Mesothelial cell of epicardium (in vitro differentiated cells): ENCODE data around the gene GH2. TPM values are rescaled to one million over a fixed set of nuclear protein-coding genes. Genes with fewer than 3 reads are reported as not detected.
A peak's percentile ranks its signal among the peaks of the same experiment; 100 is the strongest.
"Not testable (repeated sequence)": the region's sequence is repeated elsewhere in the genome, so short reads cannot be mapped to it uniquely, and the experiment has no call there.

Source experiments
- DNase-seq, 2 experiments: peaks; one replicate each; pipeline ENCODE4 v3.0.0; 2021; ENCODE audit warnings: low spot score in 2 of 2; ENCODE audit not compliant: unreplicated experiment in 2 of 2
- H3K27ac Mint-ChIP-seq: 2 replicates; pipeline ENCODE4 v1.8.0; 2021; ENCODE audit warnings: mixed read lengths
- H3K27me3 Mint-ChIP-seq: 2 replicates; pipeline ENCODE4 v1.8.0; 2021; ENCODE audit warnings: low read depth, mixed read lengths
- H3K36me3 Mint-ChIP-seq: 2 replicates; pipeline ENCODE4 v1.8.0; 2021; ENCODE audit warnings: mixed read lengths
- H3K4me1 Mint-ChIP-seq: 2 replicates; pipeline ENCODE4 v1.8.0; 2021; ENCODE audit warnings: mixed read lengths
- H3K4me3 Mint-ChIP-seq: 2 replicates; pipeline ENCODE4 v1.8.0; 2021; ENCODE audit warnings: mild to moderate bottlenecking, moderate library complexity, mixed read lengths
- H3K9me3 Mint-ChIP-seq: 2 replicates; pipeline ENCODE4 v1.8.0; 2021; ENCODE audit warnings: mixed read lengths
- CTCF ChIP-seq: fragments of 200-600 bp; sonication (generic); IDR thresholded peaks from one replicate; pipeline ENCODE4 v1.5.0; 2021; ENCODE audit warnings: antibody characterized with exemption; ENCODE audit not compliant: unreplicated experiment
- total RNA-seq: library from RNA; stranded (reverse); gene quantifications from 3 replicates; pipeline ENCODE4 v1.2.1, GENCODE V29; 2021

Gene GH2
- total RNA-seq, 1 donor from 2014 or later: not detected

DNA sequence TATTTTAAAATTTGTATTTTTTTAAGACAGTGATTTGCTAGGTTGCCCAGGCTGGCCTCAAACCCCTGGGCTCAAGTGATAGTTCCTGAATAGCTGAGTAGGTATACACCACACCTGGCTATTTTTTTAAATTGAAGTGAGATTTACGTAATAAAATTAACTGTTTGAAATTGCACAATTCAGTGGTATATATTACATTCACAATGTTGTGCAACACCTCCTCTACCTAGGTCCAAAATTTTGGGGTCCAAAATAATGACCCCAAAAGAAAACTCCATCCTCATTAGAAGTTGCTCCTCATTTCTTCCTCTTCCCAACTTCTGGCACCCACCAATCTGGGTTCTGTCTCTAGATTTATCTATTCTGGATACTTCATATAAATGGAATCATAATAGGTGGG is 36.2 kb downstream of the GH2 start:
- DNase-seq: no peak
- Mint-ChIP-seq H3K36me3 (peaks cover 3% of the 10 kb centered on the region), H3K9me3 (peaks cover 9% of the 10 kb centered on the region), H3K27ac (no peak overlapping the region), H3K27me3 (peaks cover 4% of the 10 kb centered on the region), H3K4me1 (peaks cover 22% of the 10 kb centered on the region), H3K4me3 (no peak overlapping the region)
- no peak for TF ChIP-seq CTCF

GRCh38 chr17:63843910-63844677 is 37.6 kb downstream of the GH2 start:
- DNase-seq: no peak
- Mint-ChIP-seq H3K9me3 (peaks cover 8% of the 10 kb centered on the region), H3K4me1 (peaks cover 29% of the 10 kb centered on the region), H3K27me3 (peaks cover 4% of the 10 kb centered on the region), H3K27ac (peak overlapping the region; percentile 88), H3K36me3 (peaks cover 2% of the 10 kb centered on the region), H3K4me3 (peak overlapping the region; percentile 74)
- TF ChIP-seq CTCF: no peak

DNA sequence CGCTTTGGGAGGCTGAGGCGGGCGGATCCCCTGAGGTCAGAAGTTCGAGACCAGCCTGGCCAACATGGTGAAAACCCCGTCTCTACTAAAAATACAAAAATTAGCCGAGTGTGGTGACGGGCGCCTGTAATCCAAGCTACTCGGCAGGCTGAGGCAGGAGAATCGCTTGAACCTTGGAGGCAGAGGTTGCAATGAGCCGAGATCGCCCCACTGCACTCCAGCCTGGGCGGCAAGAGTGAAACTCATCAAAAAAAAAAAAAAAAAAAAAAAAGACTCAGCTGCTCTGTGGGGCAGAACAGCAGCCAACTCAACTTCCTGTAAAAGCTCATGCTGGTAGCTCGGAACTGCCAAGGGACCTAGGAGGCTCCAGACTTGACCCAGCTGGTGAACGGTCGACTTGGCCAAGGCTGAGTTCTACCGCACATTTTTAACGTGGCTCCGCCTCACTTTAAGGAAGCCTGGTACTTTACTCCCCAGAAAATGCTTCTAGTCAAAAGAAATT is 38.3 kb downstream of the GH2 start:
- not testable (repeated sequence) for H3K9me3 Mint-ChIP-seq, DNase-seq, H3K36me3 Mint-ChIP-seq, H3K27me3 Mint-ChIP-seq
- Mint-ChIP-seq H3K27ac (peak overlapping the region; percentile 88), H3K4me1 (peaks cover 33% of the 10 kb centered on the region), H3K4me3 (peak overlapping the region; percentile 74)

DNA sequence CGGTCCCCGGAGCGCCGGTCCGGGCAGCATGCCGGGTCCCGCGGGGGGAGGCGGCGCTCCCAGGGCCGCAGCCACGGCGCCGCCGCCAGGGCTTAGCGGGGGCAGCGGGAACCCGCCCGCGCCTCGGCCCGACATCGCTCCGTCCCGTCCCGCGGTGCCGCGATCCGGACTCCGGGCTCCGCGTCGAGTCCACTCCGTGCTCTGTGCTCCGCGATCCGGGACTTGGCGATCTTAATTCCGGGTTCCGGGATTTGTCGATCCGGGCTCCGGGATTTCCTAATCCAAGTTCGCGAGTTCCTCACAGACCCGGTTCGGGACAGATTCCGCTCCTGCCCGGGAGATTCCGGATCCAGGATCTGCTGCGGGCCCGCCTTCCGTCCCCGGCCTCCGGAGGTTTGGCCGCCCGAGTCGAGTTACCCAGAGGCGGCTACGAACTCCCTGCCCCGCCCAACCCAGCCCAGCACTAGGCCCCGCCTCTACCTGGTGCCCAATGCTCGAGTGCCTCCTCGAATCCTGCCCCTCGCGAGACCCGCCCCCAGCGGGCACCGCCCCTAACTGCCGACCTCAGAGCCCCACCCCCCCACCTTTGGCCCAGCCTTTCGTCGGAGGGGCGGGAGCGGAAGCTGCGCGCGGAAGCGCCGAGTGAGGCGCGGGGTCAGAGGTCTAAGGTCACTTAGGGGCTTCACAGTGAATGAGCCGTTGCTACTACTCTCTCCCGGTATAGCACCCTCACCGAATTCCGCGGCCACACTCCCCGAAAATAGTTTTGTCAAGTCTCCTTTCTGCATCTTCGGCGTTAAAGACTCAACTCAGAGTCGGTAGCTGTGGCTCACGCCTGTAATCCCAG is 39.0 kb downstream of the GH2 start, which contains the start of gene SMARCD2:
Gene SMARCD2, minus strand, starts transcription at position 146 of the 847 bp plus-strand sequence. Its CDS starts 11 bp downstream, at position 135.
- H3K4me3 Mint-ChIP-seq: peak within 1 kb of the TSS; percentile 96

DNA sequence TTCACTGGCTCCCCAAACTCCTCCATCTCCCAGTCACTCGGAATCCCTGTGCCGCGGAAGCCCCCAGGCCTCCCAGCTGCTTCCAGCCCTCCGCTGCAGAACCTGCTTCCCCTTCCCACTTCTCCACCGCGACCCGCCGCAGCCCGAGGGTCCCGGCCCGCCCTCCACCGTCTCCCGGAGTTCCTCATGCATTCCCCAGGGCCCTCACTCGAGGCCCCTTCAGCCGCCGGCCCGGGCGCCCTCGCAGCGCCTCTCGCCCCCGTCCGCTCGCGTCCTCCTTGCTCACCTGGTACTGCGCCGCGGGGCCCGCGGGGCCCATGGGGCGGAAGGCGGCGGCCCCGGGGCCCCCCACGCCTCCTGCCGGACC is 39.6 kb downstream of the GH2 start:
- H3K4me3 Mint-ChIP-seq: peak overlapping the region; percentile 96
- no peak for TF ChIP-seq CTCF
- H3K27me3 Mint-ChIP-seq: peaks cover 2% of the 10 kb centered on the region
- DNase-seq: peak in 1 of 2 experiments; percentile 68
- no peaks in the 10 kb centered on the region for H3K9me3 Mint-ChIP-seq
- no peaks in the 10 kb centered on the region for H3K36me3 Mint-ChIP-seq
- peaks cover 37% of the 10 kb centered on the region for H3K4me1 Mint-ChIP-seq
- peak overlapping the region; percentile 95 for H3K27ac Mint-ChIP-seq

More for the DNA sequence above, 39.0 kb downstream of the GH2 start, which contains the start of gene SMARCD2:
- Mint-ChIP-seq H3K36me3 (no peaks in the 10 kb centered on the region), H3K9me3 (peaks cover under 1% of the 10 kb centered on the region), H3K4me1 (peaks cover 37% of the 10 kb centered on the region), H3K27ac (peak within 1 kb of the TSS; percentile 95), H3K27me3 (peaks cover 2% of the 10 kb centered on the region)
- no peak for TF ChIP-seq CTCF
- peak; percentile 87 to 94 for DNase-seq
